GM18951 (cell line): Measurements from ENCODE around the gene RCOR2.

Source experiments
- POLR2A ChIP-seq: IDR thresholded peaks from 4 replicates; pipeline ENCODE4 v1.6.1; 2011; ENCODE audit warnings: mild to moderate bottlenecking; ENCODE audit not compliant: insufficient read length, insufficient read depth; ENCODE audit errors: extremely low read depth
- in situ Hi-C: fragments of 300-500 bp; cut with MboI; formaldehyde crosslinking; loops from one replicate; pipeline ENCODE4 v1.12.0; 2022; ENCODE audit warnings: low sequenced_read_pairs, mixed read lengths, inconsistent platforms; ENCODE audit not compliant: unreplicated experiment

RCOR2 gene

GRCh38 chr11:63939397-63939891 is 22.5 kb upstream of the RCOR2 start:
- TF ChIP-seq POLR2A = no peak
- in situ Hi-C loops = no loop called here

DNA sequence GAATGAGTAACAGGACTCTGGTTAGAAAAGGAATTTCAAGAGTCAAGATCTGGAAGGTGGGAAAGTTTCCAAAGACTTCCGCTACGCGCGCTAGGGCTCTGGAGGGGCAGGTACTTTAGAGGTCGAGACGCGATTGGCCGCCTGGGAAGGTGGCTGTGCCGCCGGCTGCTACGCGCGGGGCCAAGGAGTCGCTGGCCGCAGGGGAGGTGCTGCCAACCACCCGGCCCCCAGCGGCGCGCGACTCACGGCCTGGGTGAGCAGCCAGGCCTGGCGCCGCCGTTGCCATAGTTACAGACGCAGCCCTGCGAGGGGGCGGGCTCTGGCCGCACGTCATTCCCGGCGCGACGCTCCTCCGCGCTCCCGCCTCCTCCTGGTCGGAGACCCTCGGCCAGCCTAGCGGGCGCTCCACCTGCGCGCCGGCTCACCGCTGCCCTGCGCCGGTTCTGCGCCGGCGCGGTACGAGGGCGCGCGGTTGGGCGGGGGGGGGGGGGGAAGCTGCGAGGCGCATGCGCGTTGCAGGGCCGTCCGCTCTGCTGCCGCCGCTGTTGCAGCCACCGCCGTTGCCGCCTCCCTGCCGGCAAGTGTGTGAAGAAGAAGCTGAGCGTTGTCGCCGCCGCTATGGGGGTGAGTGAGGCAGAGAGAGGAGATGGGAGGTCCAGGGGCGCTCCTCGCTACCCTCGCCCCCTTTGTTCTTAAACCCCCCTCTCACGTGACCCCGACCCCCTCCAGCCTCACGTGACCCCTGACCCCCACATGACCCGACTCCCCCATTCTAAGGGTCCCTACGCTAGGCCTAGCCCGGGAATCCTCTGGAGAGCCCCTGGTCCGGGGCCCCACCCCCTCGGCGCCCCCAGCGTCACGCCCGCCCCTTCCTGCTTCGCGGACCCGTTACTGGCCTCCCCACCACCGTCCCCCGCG is 21.8 kb upstream of the RCOR2 start, which contains the start of gene NAA40:
NAA40 (plus strand) TSS at position 524 of the 918 bp plus-strand sequence; CDS start at position 619, 95 bp downstream.
- in situ Hi-C loops = no loop called here
- peak; percentile 73 for TF ChIP-seq POLR2A

DNA sequence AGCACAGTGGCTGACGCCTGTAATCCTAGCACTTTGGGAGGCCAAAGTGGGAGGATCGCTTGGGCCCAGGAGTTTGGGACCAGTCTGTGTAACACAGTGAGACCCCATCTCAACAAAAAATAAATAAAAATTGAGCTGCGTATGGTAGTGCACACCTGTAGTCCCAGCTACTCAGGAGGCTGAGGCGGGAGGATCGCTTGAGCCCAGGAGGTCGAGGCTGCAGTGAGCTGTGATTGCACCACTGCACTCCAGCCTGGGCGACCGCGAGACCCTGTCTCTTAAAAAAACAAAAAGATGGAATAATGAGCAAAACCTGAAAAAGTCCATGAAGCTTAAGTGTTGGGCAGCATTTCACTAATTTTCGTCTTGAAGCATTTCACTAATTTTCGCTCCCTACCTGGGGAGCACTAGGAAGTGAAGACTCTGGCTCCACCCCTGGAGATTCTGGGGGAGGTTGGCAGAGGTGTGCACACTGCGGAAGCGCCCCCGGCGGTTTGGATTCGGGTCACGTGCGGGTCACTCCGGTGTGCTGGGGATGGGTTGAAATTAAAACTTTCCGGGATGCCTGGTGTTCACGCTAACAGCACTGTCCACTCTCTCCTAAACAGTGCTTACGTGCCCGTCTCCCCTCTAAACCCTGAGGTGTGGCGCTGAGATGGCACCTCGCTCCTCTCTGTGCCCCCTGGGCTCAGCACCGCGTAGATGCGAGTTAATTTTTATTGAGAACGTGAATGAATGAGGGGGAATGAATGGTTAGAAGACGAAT is 20.9 kb upstream of the RCOR2 start:
- in situ Hi-C loops = no loop called here
- no peak for TF ChIP-seq POLR2A

- no peak for TF ChIP-seq POLR2A
- in situ Hi-C loops = no loop called here
Observed at GRCh38 chr11:63933459-63933858, 16.5 kb upstream of the RCOR2 start.

- in situ Hi-C loops = no loop called here
- TF ChIP-seq POLR2A = no peak
Observed at GRCh38 chr11:63931876-63932275, 14.9 kb upstream of the RCOR2 start.

- in situ Hi-C loops = no loop called here
- no peak for TF ChIP-seq POLR2A
Observed at GRCh38 chr11:63931045-63931444, 14.1 kb upstream of the RCOR2 start.

DNA sequence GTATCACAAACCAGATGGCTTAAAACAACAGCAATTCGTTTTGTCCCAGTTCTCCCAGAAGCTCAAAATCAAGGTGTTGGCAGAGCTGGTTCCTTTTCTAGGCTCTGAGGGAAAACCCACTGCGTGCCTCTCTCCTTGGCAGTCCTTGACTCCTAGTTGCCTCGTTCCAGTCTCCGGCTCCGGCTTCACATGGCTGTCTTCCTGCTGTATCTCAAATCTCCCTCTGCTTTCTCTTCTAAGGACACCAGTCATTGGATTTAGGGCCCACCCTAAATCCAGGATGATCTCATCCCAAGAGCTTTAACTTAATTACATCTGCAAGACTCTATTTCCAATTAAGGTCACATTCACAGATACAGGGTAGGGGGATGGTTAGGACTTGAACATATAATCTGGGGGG is 12.7 kb upstream of the RCOR2 start:
- in situ Hi-C loops = no loop called here

DNA sequence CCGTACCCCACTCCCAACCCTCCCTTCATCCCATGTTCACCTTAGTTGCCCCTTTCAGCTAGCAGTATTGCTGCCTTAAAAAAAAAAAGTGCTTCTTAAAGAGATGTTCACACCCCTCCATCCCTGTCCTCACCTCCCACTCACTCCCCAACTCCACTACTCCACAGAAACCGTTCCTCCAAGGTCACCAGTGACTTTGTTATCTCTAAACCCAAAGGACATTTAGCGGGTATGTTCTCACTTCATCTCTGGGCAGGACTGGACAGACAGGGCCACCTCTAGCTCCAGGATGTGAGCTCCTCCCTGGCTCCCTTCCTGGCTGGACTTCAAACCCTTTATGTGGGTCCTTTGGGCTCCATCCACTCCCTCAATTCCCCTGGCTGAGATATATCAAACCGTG is 6.4 kb upstream of the RCOR2 start:
- TF ChIP-seq POLR2A = no peak
- in situ Hi-C loops = no loop called here

More for the DNA sequence above, 12.7 kb upstream of the RCOR2 start:
- TF ChIP-seq POLR2A = no peak

- in situ Hi-C loops = no loop called here
- no peak for TF ChIP-seq POLR2A
Observed at GRCh38 chr11:63922673-63923192, 5.8 kb upstream of the RCOR2 start.

DNA sequence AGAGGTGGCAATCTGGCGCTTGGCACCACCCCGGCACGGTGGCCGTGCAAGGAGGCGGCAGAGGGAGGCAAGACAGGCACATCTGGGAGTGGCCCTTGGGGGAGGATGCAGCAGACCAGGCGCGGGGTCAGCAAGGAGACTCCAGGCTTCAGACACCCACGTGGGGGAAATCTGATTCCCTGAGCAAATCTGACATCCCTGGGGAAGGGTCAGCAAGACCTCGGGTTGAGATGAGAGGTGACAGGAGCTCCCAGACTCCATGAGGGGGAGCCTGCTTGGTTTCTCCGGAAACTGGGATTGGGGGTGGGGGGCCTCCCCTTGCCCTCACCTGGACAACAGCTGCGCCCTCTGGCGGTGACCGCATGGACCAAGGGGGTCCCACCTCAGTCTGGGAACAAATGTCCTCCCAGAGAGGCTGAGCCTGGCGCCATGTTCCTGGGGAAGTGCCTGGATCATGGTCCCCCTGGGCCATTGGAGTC is 4.0 kb upstream of the RCOR2 start:
- TF ChIP-seq POLR2A = no peak
- in situ Hi-C loops = no loop called here

DNA sequence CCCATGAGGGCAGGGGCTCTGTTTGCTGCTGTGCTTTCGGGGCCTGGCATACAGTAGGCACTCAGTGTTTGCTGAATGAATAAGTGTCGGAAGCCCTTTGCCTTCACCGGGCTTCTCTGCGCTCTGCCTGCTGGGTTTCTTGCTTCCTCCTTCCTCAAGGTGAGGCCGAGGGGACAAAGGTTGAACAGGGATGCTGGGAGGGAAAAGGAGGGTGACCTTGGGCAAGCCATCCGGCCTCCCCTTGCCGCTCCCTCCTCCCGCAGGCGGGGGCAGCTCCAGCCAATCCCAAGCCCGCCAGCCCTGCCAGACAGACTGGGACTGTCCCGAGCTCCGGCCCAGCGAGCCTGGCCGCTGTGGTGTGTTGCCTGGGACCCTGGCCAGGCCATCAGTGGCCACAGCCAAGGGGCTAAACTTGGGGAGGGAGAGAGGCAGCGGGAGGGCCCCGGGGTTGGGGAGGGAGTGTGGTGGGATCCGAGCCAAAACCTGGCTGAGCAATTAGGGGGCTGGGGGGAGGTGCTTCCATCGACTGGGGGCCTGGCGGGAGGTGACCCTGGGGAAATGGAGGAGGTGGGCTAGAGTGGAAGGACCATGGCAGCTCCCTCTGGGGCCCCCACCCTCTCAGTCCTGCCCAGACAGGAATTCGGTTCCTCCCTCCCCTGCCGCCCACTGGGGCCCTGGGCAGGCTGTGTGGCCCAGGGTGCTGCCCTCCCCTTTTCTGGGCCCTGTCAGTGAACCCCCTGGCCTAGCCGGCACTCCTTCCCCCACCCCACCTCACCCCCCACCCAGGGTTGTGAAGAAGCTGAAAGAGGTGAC is 3.4 kb upstream of the RCOR2 start:
- TF ChIP-seq POLR2A = no peak
- in situ Hi-C loops = no loop called here

DNA sequence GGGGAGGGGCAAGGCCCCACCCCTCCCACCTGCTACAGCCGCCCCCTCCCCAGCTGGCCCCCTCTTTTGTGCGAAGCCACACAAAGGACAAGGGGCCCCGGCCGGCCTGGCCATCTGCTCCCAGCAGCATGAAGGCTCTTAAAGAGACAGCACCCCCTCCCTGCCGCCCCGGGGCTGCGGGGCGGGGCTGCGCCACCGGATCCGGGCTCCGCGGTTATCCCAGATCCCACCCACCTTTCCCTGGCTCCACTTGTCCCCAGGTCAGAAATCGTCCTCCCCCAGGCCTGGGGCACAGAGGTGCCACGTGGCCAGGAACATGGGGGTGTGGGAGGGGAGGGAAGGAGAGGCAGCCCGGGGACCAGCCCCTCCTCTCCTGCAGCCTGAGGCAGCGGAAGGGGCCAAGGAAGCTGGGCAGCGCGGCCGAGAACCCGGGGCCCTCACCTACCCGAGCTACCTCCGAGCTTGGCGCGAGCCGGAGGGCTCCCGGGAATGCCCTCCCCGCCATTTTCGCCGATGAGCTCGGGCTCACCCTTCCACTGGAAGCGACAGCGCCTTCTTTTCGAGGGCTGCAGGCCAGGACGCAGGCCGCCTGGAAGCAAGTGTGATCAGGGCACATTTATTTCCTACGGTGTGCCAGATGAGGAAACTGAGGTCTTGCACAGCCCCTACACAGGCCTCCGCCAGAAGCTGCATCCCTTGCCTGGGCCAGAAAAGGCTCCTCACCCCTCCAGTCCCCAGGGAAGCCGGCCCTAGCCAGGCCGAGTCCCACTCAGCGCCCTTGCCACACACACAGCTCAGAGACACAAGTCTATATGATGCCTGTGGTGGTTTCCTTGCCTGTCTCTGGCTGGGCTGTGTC is 2.5 kb upstream of the RCOR2 start:
- in situ Hi-C loops = no loop called here
- no peak for TF ChIP-seq POLR2A
